ENCODE results near the gene AHNAK2.

GRCh38 chr14:104917993-104918392 is 60.2 kb downstream of the AHNAK2 start:
- TF ChIP-seq EZH2phosphoT487 (IDR thresholded peaks at IDR 0.05; ENCODE audit: insufficient read depth, low read depth): no peak
- TF ChIP-seq EZH2 (IDR thresholded peaks at IDR 0.05; ENCODE audit: insufficient read depth, poor library complexity, severe bottlenecking): no peak
